IMR-90 (cell line): ENCODE results near the gene NAA30. TPM values are rescaled to one million over a fixed set of nuclear protein-coding genes. Genes with fewer than 3 reads are reported as not detected.

Experiments used
- ATAC-seq: fragments of 200-7000 bp; cut with Tn5 transposase; 2 replicates; pipeline ENCODE4 v1.9.1; 2020; ENCODE audit warnings: low read depth, mild to moderate bottlenecking, moderate library complexity
- BruUV-seq: library from RNA; stranded (reverse); fragments of 400-500 nt; replicated peaks from 2 replicates; lab custom pipeline; 2021; lab: Mats Ljungman, UMichigan
- CTCF ChIA-PET: fragments of 300-600 bp; formaldehyde crosslinking; extraction: SDS; loops from one replicate; lab custom pipeline; 2021; ENCODE audit warnings: antibody characterized with exemption; lab: Yijun Ruan, JAX
- POLR2A ChIA-PET: fragments of 300-600 bp; sonication (Branson Sonifier 250); formaldehyde crosslinking; loops from one replicate; lab custom pipeline; 2022; ENCODE audit warnings: antibody characterized with exemption; ENCODE audit not compliant: unreplicated experiment; lab: Charles Lee
- DNase-seq: peaks from one replicate; pipeline ENCODE4 v3.0.0; 2013
- H2AFZ ChIP-seq: replicated peaks from 2 replicates; pipeline ENCODE3; 2013; ENCODE audit warnings: low read length, mild to moderate bottlenecking; ENCODE audit not compliant: poor library complexity
- H2AK5ac ChIP-seq: 2 replicates; pipeline ENCODE4 v1.6.1; 2013; ENCODE audit warnings: low read depth, low read length, inconsistent platforms
- H2AK9ac ChIP-seq: replicated peaks from 2 replicates; pipeline ENCODE3; 2013; ENCODE audit warnings: mild to moderate bottlenecking, low read depth, low read length, moderate library complexity; ENCODE audit not compliant: poor library complexity
- H2BK120ac ChIP-seq: 2 replicates; pipeline ENCODE4 v1.6.1; 2013; ENCODE audit warnings: low read depth, low read length, inconsistent platforms
- H2BK15ac ChIP-seq: 3 replicates; pipeline ENCODE4 v1.6.1; 2013; ENCODE audit warnings: low read depth, low read length, inconsistent platforms
- H2BK20ac ChIP-seq: 2 replicates; pipeline ENCODE4 v1.6.1; 2013; ENCODE audit warnings: low read depth, mild to moderate bottlenecking, inconsistent platforms, low read length, moderate library complexity
- H2BK5ac ChIP-seq: 2 replicates; pipeline ENCODE4 v1.6.1; 2013; ENCODE audit warnings: mild to moderate bottlenecking, low read depth, low read length, inconsistent platforms; ENCODE audit not compliant: poor library complexity, severe bottlenecking
- H3K14ac ChIP-seq: replicated peaks from 2 replicates; pipeline ENCODE4 v1.6.1; 2013; ENCODE audit warnings: low read depth, low read length, inconsistent platforms
- H3K18ac ChIP-seq: 2 replicates; pipeline ENCODE4 v1.6.1; 2013; ENCODE audit warnings: low read depth, low read length, control low read depth
- H3K23ac ChIP-seq: 2 replicates; pipeline ENCODE4 v1.6.1; 2013; ENCODE audit warnings: low read depth, low read length, inconsistent platforms
- H3K27ac ChIP-seq: 2 replicates; pipeline ENCODE4 v1.5.1; 2013; ENCODE audit warnings: mild to moderate bottlenecking, control low read depth, low read length; ENCODE audit not compliant: insufficient read depth
- H3K27me3 ChIP-seq: 2 replicates; pipeline ENCODE4 v1.6.1; 2013; ENCODE audit warnings: low read length; ENCODE audit not compliant: control insufficient read depth, insufficient read depth
- H3K36me3 ChIP-seq: 2 replicates; pipeline ENCODE4 v1.6.1; 2013; ENCODE audit warnings: low read length, mixed read lengths; ENCODE audit not compliant: control insufficient read depth, insufficient read depth
- H3K4ac ChIP-seq: 2 replicates; pipeline ENCODE4 v1.6.1; 2013; ENCODE audit warnings: low read depth, low read length, inconsistent platforms
- H3K4me1 ChIP-seq: 2 replicates; pipeline ENCODE4 v1.6.1; 2013; ENCODE audit warnings: low read length, mixed read lengths; ENCODE audit not compliant: control insufficient read depth, insufficient read depth
- H3K4me2 ChIP-seq: 2 replicates; pipeline ENCODE4 v1.6.1; 2013; ENCODE audit warnings: low read depth, mild to moderate bottlenecking, control low read depth, low read length, moderate library complexity
- H3K4me3 ChIP-seq: 2 replicates; pipeline ENCODE4 v1.5.1; 2013; ENCODE audit warnings: low read depth, mild to moderate bottlenecking, control low read depth, low read length, moderate library complexity; ENCODE audit not compliant: insufficient read depth
- H3K56ac ChIP-seq: 2 replicates; pipeline ENCODE4 v1.6.1; 2013; ENCODE audit warnings: low read length, inconsistent platforms; ENCODE audit not compliant: insufficient read depth; ENCODE audit errors: extremely low read depth
- H3K79me1 ChIP-seq, 2 experiments: 2 replicates each; pipeline ENCODE4 v1.6.1; 2013; ENCODE audit warnings: low read length in 2 of 2, inconsistent platforms in 1 of 2, low read depth in 1 of 2
- H3K9ac ChIP-seq: 2 replicates; pipeline ENCODE4 v1.6.1; 2013; ENCODE audit warnings: low read depth, low read length, control low read depth
- H3K9me1 ChIP-seq: 2 replicates; pipeline ENCODE4 v1.6.1; 2013; ENCODE audit warnings: low read length, inconsistent platforms; ENCODE audit not compliant: insufficient read depth
- H3K9me3 ChIP-seq: 2 replicates; pipeline ENCODE4 v1.6.1; 2013; ENCODE audit warnings: low read length; ENCODE audit not compliant: control insufficient read depth, insufficient read depth
- H4K20me1 ChIP-seq: 2 replicates; pipeline ENCODE4 v1.6.1; 2013; ENCODE audit warnings: low read length, inconsistent platforms; ENCODE audit not compliant: insufficient read depth
- H4K5ac ChIP-seq: 2 replicates; pipeline ENCODE4 v1.6.1; 2013; ENCODE audit warnings: mild to moderate bottlenecking, low read depth, low read length, control low read depth
- H4K8ac ChIP-seq, 2 experiments: 2 replicates each; pipeline ENCODE4 v1.6.1; 2013; ENCODE audit warnings: low read depth in 2 of 2, low read length in 2 of 2, control low read depth in 1 of 2, inconsistent platforms in 1 of 2
- H4K91ac ChIP-seq: 2 replicates; pipeline ENCODE4 v1.6.1; 2013; ENCODE audit warnings: low read depth, low read length, inconsistent platforms; ENCODE audit not compliant: insufficient read depth
- BHLHE40 ChIP-seq: fragments of 150-350 bp; IDR thresholded peaks from 2 replicates; pipeline ENCODE4 v1.6.1; 2016; ENCODE audit warnings: mild to moderate bottlenecking, low read depth, low read length
- CEBPB ChIP-seq: IDR thresholded peaks from 2 replicates; pipeline ENCODE4 v1.6.1; 2012; ENCODE audit warnings: low read depth, low read length, improper control_type of control experiment
- CHD1 ChIP-seq: IDR thresholded peaks from 2 replicates; pipeline ENCODE4 v1.6.1; 2012; ENCODE audit warnings: low read depth, low read length, improper control_type of control experiment
- ELK1 ChIP-seq: fragments of 150-350 bp; IDR thresholded peaks from 2 replicates; pipeline ENCODE4 v1.6.1; 2016; ENCODE audit warnings: low read depth, mild to moderate bottlenecking, low read length, moderate library complexity, borderline replicate concordance
- FOS ChIP-seq: fragments of 150-350 bp; IDR thresholded peaks from 2 replicates; pipeline ENCODE4 v1.6.1; 2016; ENCODE audit warnings: low read depth, low read length
- MAFK ChIP-seq: IDR thresholded peaks from 2 replicates; pipeline ENCODE4 v1.6.1; 2012; ENCODE audit warnings: low read depth, low read length, improper control_type of control experiment
- MAZ ChIP-seq: IDR thresholded peaks from 2 replicates; pipeline ENCODE4 v1.6.1; 2012; ENCODE audit warnings: low read depth, mild to moderate bottlenecking, low read length, improper control_type of control experiment, moderate library complexity, borderline replicate concordance
- MXI1 ChIP-seq: IDR thresholded peaks from 2 replicates; pipeline ENCODE4 v1.6.1; 2012; ENCODE audit warnings: low read depth, mild to moderate bottlenecking, low read length, moderate library complexity, borderline replicate concordance
- NFE2L2 ChIP-seq: fragments of 150-350 bp; IDR thresholded peaks from 2 replicates; pipeline ENCODE4 v1.6.1; 2016; ENCODE audit warnings: low read depth, mild to moderate bottlenecking, low read length
- RAD21 ChIP-seq: IDR thresholded peaks from 2 replicates; pipeline ENCODE4 v1.6.1; 2012; ENCODE audit warnings: low read length, improper control_type of control experiment
- RCOR1 ChIP-seq: IDR thresholded peaks from 2 replicates; pipeline ENCODE4 v1.6.1; 2012; ENCODE audit warnings: mild to moderate bottlenecking, low read length, improper control_type of control experiment; ENCODE audit not compliant: insufficient replicate concordance
- RFX5 ChIP-seq: IDR thresholded peaks from 2 replicates; pipeline ENCODE4 v1.8.0; 2012; ENCODE audit warnings: low read depth, mild to moderate bottlenecking, low read length, moderate library complexity
- SMC3 ChIP-seq: fragments of 150-350 bp; IDR thresholded peaks from 2 replicates; pipeline ENCODE4 v1.6.1; 2016; ENCODE audit warnings: low read depth, mild to moderate bottlenecking, antibody characterized with exemption, low read length, moderate library complexity
- USF2 ChIP-seq: fragments of 150-350 bp; IDR thresholded peaks from 2 replicates; pipeline ENCODE4 v1.6.1; 2017; ENCODE audit warnings: mild to moderate bottlenecking, antibody characterized with exemption, low read length, low read depth
- WGBS, 2 experiments: methylation state at CpG; one replicate each; pipeline versions ENCODE4 v1.1.5 to v1.1.7; 2013; ENCODE audit warnings: missing lambda C conversion rate in 2 of 2; ENCODE audit not compliant: insufficient read length in 1 of 2; ENCODE audit errors: extremely low coverage in 2 of 2; 5-methylcytosine and 5-hydroxymethylcytosine counted together
- dilution Hi-C: fragments of 300-500 bp; cut with HindIII; formaldehyde crosslinking; loops from one replicate; pipeline ENCODE4 v1.14.3; 2018; ENCODE audit warnings: low sequenced_read_pairs; ENCODE audit not compliant: unreplicated experiment
- in situ Hi-C: fragments of 300-500 bp; cut with MboI; formaldehyde crosslinking; loops from 3 replicates; pipeline ENCODE4 v1.14.3; 2019; ENCODE audit warnings: low sequenced_read_pairs, inconsistent platforms, mixed read lengths
- intact Hi-C: fragments of 100-400 bp; cut with micrococcal nuclease; formaldehyde crosslinking; loops from 2 replicates; pipeline ENCODE4 v1.10.0; 2022
- polyA plus RNA-seq, 3 experiments: library from polyadenylated mRNA; depleted of rRNA; stranded (reverse); fragments of >200 nt; gene quantifications; 2 replicates each; pipeline ENCODE4 v1.2.3, GENCODE V29; 2012; ENCODE audit warnings: low replicate concordance in 1 of 3
- total RNA-seq: library from RNA; depleted of rRNA; stranded (reverse); fragments of >200 nt; gene quantifications from 2 replicates; pipeline ENCODE4 v1.2.3, GENCODE V29; 2012
- TF ChIP-seq, protein P1 (sequence below): conservative IDR thresholded peaks from 2 replicates; pipeline ENCODE4 v1.5.1; 2012; ENCODE audit warnings: mild to moderate bottlenecking, low read depth, low read length, improper control_type of control experiment

Gene NAA30
- total and polyA plus RNA-seq, 2 of the 4 experiments (the other 2 are of a cell fraction): 5.8 to 24.4 TPM

DNA sequence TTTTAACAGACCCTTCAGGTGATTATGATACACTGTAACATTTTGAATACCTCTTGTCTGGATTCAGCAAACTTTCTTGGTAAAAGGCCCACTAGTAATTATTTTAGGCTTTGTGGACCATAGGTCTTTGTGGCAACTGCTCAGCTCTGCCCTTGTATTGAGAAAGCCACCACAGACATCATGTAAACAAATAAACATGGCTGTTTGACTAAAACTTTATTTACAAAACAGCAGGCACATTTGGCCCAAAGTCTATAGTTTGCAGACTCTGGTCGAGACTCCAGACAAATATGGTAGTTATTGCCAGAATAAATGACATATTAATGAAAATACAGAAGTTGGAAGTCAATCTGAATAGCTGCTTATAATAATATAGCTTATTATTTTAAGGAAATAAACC, 18.2 kb downstream of the NAA30 start:
- dilution Hi-C loops (no loop called here), in situ Hi-C loops (no loop called here)

More for the DNA sequence above, 18.2 kb downstream of the NAA30 start:
- Histone ChIP-seq H2AK9ac (no peak overlapping the region), H2AK5ac (no peak overlapping the region), H3K9me1 (no peaks in the 10 kb centered on the region), H3K4me3 (no peak overlapping the region), H3K36me3 (peaks cover 12% of the 10 kb centered on the region), H3K27me3 (no peaks in the 10 kb centered on the region), H3K79me1 (peaks cover 16 to 24% of the 10 kb centered on the region in 2 experiments), H3K4me1 (no peaks in the 10 kb centered on the region), H3K4me2 (no peak overlapping the region), H3K18ac (no peak overlapping the region), H4K20me1 (no peaks in the 10 kb centered on the region), H4K91ac (no peak overlapping the region), H3K56ac (no peak overlapping the region), H2BK20ac (no peak overlapping the region), H3K14ac (no peak overlapping the region), H4K8ac (no peak overlapping the region), H3K9me3 (no peaks in the 10 kb centered on the region), H3K27ac (no peak overlapping the region), H4K5ac (no peak overlapping the region), H2BK15ac (no peak overlapping the region), H3K4ac (no peak overlapping the region), H3K23ac (no peak overlapping the region), H3K9ac (no peak overlapping the region), H2BK120ac (no peak overlapping the region), H2BK5ac (no peak overlapping the region), H2AFZ (no peak overlapping the region)
- TF ChIP-seq, protein P1, sequence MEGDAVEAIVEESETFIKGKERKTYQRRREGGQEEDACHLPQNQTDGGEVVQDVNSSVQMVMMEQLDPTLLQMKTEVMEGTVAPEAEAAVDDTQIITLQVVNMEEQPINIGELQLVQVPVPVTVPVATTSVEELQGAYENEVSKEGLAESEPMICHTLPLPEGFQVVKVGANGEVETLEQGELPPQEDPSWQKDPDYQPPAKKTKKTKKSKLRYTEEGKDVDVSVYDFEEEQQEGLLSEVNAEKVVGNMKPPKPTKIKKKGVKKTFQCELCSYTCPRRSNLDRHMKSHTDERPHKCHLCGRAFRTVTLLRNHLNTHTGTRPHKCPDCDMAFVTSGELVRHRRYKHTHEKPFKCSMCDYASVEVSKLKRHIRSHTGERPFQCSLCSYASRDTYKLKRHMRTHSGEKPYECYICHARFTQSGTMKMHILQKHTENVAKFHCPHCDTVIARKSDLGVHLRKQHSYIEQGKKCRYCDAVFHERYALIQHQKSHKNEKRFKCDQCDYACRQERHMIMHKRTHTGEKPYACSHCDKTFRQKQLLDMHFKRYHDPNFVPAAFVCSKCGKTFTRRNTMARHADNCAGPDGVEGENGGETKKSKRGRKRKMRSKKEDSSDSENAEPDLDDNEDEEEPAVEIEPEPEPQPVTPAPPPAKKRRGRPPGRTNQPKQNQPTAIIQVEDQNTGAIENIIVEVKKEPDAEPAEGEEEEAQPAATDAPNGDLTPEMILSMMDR: no peak
- no peak for TF ChIP-seq CEBPB
- TF ChIP-seq ELK1: no peak
- no peak for TF ChIP-seq FOS
- no peak for TF ChIP-seq BHLHE40
- no peak for TF ChIP-seq RAD21
- no peak for TF ChIP-seq MXI1
- TF ChIP-seq NFE2L2: no peak
- no peak for TF ChIP-seq RFX5
- TF ChIP-seq CHD1: no peak
- no peak for TF ChIP-seq USF2
- TF ChIP-seq MAZ: no peak
- no peak for TF ChIP-seq RCOR1
- TF ChIP-seq SMC3: no peak
- TF ChIP-seq MAFK: no peak
- DNase-seq (no peak), ATAC-seq (no peak)
- ChIA-PET CTCF (no interaction called here), POLR2A (no interaction called here)
- BruUV-seq: no TSS peak
- intact Hi-C loops: no loop called here
- no CpG with 5 or more reads among the region's 1 CpG for WGBS, 2 experiments
